MCF 10A (cell line): ENCODE results near the gene PAPPA2. TPM values are rescaled to one million over a fixed set of nuclear protein-coding genes. Genes with fewer than 3 reads are reported as not detected.
A peak's percentile ranks its signal among the peaks of the same experiment; 100 is the strongest.

ENCODE experiments used
- BruUV-seq: library from RNA; stranded (reverse); fragments of 400-500 nt; replicated peaks from 2 replicates; lab custom pipeline; 2021; lab: Mats Ljungman, UMichigan
- CTCF ChIA-PET: fragments of 300-600 bp; sonication (Branson Sonifier 250); formaldehyde crosslinking; extraction: SDS; loops from one replicate; lab custom pipeline; 2021; ENCODE audit warnings: antibody characterized with exemption, inconsistent platforms; lab: Yijun Ruan, JAX
- POLR2A ChIA-PET: fragments of 300-600, 350-650 bp; sonication (Branson Sonifier 250); formaldehyde crosslinking; extraction: SDS; loops from one replicate; lab custom pipeline; 2020; ENCODE audit warnings: antibody characterized with exemption, inconsistent platforms; lab: Yijun Ruan, JAX
- DNase-seq: peaks from one replicate; pipeline ENCODE4 v3.0.0-alpha.2; 2018; ENCODE audit not compliant: unreplicated experiment
- H3K27ac Mint-ChIP-seq: one replicate; pipeline ENCODE4 v1.8.0; 2022; ENCODE audit warnings: mild to moderate bottlenecking, low read depth, mixed read lengths; ENCODE audit not compliant: unreplicated experiment
- H3K27me3 Mint-ChIP-seq: one replicate; pipeline ENCODE4 v1.8.0; 2022; ENCODE audit warnings: mixed read lengths; ENCODE audit not compliant: insufficient read depth, unreplicated experiment
- H3K36me3 Mint-ChIP-seq: one replicate; pipeline ENCODE4 v1.8.0; 2022; ENCODE audit warnings: mild to moderate bottlenecking, moderate library complexity, mixed read lengths; ENCODE audit not compliant: insufficient read depth, unreplicated experiment
- H3K4me1 Mint-ChIP-seq: one replicate; pipeline ENCODE4 v1.8.0; 2022; ENCODE audit warnings: mixed read lengths; ENCODE audit not compliant: insufficient read depth, unreplicated experiment
- H3K4me3 Mint-ChIP-seq: one replicate; pipeline ENCODE4 v1.8.0; 2022; ENCODE audit warnings: mild to moderate bottlenecking, moderate library complexity, mixed read lengths; ENCODE audit not compliant: unreplicated experiment
- H3K9me3 Mint-ChIP-seq: one replicate; pipeline ENCODE4 v1.8.0; 2022; ENCODE audit warnings: mixed read lengths; ENCODE audit not compliant: unreplicated experiment
- intact Hi-C: fragments of 100-400 bp; cut with micrococcal nuclease; formaldehyde crosslinking; loops from 2 replicates; pipeline ENCODE4 v1.14.1; 2022
- total RNA-seq: library from RNA; stranded (reverse); gene quantifications from 2 replicates; pipeline ENCODE4 v1.2.3, GENCODE V29; 2022
- TF ChIP-seq, protein P1 (sequence below): fragments of 200-600 bp; IDR thresholded peaks from one replicate; pipeline ENCODE4 v1.8.0; 2022; ENCODE audit warnings: antibody characterized with exemption, mild to moderate bottlenecking; ENCODE audit not compliant: unreplicated experiment

PAPPA2 gene
- total RNA-seq, 1 experiment from 2014 or later: 11.5 TPM

- DNase-seq: no peak
- TF ChIP-seq, protein P1, sequence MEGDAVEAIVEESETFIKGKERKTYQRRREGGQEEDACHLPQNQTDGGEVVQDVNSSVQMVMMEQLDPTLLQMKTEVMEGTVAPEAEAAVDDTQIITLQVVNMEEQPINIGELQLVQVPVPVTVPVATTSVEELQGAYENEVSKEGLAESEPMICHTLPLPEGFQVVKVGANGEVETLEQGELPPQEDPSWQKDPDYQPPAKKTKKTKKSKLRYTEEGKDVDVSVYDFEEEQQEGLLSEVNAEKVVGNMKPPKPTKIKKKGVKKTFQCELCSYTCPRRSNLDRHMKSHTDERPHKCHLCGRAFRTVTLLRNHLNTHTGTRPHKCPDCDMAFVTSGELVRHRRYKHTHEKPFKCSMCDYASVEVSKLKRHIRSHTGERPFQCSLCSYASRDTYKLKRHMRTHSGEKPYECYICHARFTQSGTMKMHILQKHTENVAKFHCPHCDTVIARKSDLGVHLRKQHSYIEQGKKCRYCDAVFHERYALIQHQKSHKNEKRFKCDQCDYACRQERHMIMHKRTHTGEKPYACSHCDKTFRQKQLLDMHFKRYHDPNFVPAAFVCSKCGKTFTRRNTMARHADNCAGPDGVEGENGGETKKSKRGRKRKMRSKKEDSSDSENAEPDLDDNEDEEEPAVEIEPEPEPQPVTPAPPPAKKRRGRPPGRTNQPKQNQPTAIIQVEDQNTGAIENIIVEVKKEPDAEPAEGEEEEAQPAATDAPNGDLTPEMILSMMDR: no peak
- Mint-ChIP-seq H3K27me3 (peaks cover 83% of the 10 kb centered on the region), H3K27ac (no peak overlapping the region), H3K36me3 (no peaks in the 10 kb centered on the region), H3K4me3 (no peak overlapping the region), H3K4me1 (no peaks in the 10 kb centered on the region), H3K9me3 (no peaks in the 10 kb centered on the region)
- intact Hi-C loops: no loop called here
- no TSS peak for BruUV-seq
- CTCF ChIA-PET: interaction anchor here (0.6 to 6.6 kb wide), 5 partner anchors 7 to 328 kb away, joined by 3 to 85 read pairs (median 4); no protein-coding TSS in a partner anchor
- POLR2A ChIA-PET: no interaction called here
Observed at GRCh38 chr1:176552999-176553398, 90.0 kb downstream of the PAPPA2 start.

DNA sequence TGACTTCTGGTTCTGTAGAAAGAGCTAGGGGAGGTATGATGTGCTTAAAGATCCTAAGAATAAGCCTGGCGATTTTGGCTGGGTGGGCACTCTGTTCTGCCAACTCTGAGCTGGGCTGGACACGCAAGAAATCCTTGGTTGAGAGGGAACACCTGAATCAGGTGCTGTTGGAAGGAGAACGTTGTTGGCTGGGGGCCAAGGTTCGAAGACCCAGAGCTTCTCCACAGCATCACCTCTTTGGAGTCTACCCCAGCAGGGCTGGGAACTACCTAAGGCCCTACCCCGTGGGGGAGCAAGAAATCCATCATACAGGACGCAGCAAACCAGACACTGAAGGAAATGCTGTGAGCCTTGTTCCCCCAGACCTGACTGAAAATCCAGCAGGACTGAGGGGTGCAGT, 93.3 kb downstream of the PAPPA2 start:
- Mint-ChIP-seq H3K27ac (no peak overlapping the region), H3K36me3 (no peaks in the 10 kb centered on the region), H3K27me3 (peaks cover 67% of the 10 kb centered on the region), H3K9me3 (no peaks in the 10 kb centered on the region), H3K4me3 (no peak overlapping the region), H3K4me1 (no peaks in the 10 kb centered on the region)
- no TSS peak for BruUV-seq
- POLR2A ChIA-PET: interaction anchor here (0.6 kb wide), 2 partner anchors 138 to 1242 kb away, joined by 3 read pairs; no protein-coding TSS in a partner anchor
- DNase-seq: no peak
- intact Hi-C loops: no loop called here
- TF ChIP-seq, protein P1: no peak
- CTCF ChIA-PET: interaction anchor here (0.7 to 8.2 kb wide), 5 partner anchors 9 to 325 kb away, joined by 3 to 152 read pairs (median 3); no protein-coding TSS in a partner anchor

DNA sequence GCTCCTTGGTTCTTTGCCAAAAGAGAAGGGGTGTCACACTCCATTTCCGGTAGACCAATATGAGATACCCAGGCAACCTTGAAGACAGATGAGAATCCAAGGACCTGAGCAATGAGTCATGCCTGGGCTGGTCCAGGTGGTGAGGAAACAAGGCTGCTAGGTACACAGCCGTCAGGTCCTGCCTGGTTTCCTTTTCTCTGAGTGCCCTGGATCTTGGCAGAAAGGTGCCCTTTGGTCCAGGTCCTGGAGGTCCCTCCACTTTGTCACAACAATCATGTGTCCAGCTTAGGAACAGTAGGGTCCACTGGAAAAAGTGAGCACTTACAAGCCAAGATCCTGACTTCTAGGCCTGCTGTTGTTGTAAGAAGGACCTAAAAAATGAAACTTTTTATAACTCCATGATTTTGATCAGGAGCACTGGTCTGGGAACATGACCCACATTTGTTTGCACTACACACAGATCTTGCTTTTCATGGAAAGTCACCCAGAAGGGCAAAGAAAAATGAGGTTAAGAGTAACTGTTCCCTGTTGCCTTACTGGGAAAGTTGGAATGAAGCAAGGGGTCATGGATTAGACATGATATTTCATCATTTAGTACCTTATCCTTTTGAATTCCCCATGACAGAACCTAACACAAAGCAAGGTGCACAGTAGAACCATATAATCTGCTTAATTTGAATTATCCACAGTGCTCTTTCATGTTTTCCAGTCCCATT, 94.7 kb downstream of the PAPPA2 start:
- peak; percentile 45 for DNase-seq
- Mint-ChIP-seq H3K27ac (no peak overlapping the region), H3K4me1 (no peaks in the 10 kb centered on the region), H3K9me3 (no peaks in the 10 kb centered on the region), H3K27me3 (peaks cover 53% of the 10 kb centered on the region), H3K4me3 (no peak overlapping the region), H3K36me3 (no peaks in the 10 kb centered on the region)
- TF ChIP-seq, protein P1: no peak
- POLR2A ChIA-PET: interaction anchor here (0.7 kb wide), 1 partner anchor 121 kb away, joined by 3 read pairs; no protein-coding TSS in a partner anchor
- intact Hi-C loops: no loop called here
- CTCF ChIA-PET: interaction anchor here (0.6 to 8.2 kb wide), 11 partner anchors 12 to 323 kb away, joined by 3 to 252 read pairs (median 39); no protein-coding TSS in a partner anchor
- no TSS peak for BruUV-seq

DNA sequence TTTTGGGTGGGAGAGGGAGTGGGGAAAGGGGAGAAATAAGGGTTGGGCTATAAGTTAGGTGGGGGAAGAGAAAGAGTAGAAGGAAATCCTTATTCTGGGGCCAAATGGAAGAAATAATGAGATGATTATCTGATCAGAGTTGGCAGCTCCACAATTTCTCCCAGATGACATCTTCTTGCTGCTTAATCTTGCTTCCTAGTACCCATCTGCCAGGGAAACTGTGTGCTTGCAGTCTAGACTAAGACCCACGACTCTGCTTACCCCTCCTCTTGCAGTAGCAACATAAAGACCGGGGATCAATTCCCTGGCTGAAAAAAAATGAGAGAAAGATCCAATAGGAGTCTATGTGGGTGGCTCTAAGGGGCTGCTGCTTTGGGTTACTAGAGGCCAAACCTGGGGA, 95.6 kb downstream of the PAPPA2 start:
- CTCF ChIA-PET: interaction anchor here (0.6 to 8.2 kb wide), 29 partner anchors 9 to 1338 kb away, joined by 3 to 252 read pairs (median 7); no protein-coding TSS in a partner anchor
- no TSS peak for BruUV-seq

More for the DNA sequence above, 95.6 kb downstream of the PAPPA2 start:
- Mint-ChIP-seq H3K4me3 (no peak overlapping the region), H3K27me3 (peaks cover 44% of the 10 kb centered on the region), H3K36me3 (no peaks in the 10 kb centered on the region), H3K4me1 (no peaks in the 10 kb centered on the region), H3K27ac (no peak overlapping the region), H3K9me3 (no peaks in the 10 kb centered on the region)
- POLR2A ChIA-PET: no interaction called here
- intact Hi-C loops: no loop called here
- DNase-seq: no peak
- TF ChIP-seq, protein P1: no peak
